Measurements from ENCODE around the gene GAB1. TPM values are rescaled to one million over a fixed set of nuclear protein-coding genes. Genes with fewer than 3 reads are reported as not detected.

Gene GAB1
- total and polyA plus RNA-seq, 4 donors = 2.4 to 31.3 (median 6.9) TPM

GRCh38 chr4:143517764-143518163 is 181.1 kb downstream of the GAB1 start:
- Histone ChIP-seq H3K27me3 (ENCODE audit: control insufficient read depth in 4 of 4, insufficient read depth in 4 of 4, low read length in 3 of 4) (no peaks in the 10 kb centered on the region), H3K4me1 (ENCODE audit: control insufficient read depth in 4 of 4, insufficient read depth in 4 of 4, low read length in 3 of 4) (peaks cover 3 to 29% (median 10%) of the 10 kb centered on the region in 4 donors), H3K4me3 (ENCODE audit: low read depth in 1 of 3, low read length in 3 of 3) (no peak overlapping the region), H3K36me3 (ENCODE audit: control insufficient read depth in 4 of 4, insufficient read depth in 3 of 4, low read depth in 1 of 4, low read length in 3 of 4) (peaks cover 0 to 42% (median 16%) of the 10 kb centered on the region in 4 donors), H3K27ac (ENCODE audit: low read depth in 1 of 2, low read length in 2 of 2) (no peak overlapping the region), H3K9me3 (ENCODE audit: control insufficient read depth in 4 of 4, low read length in 3 of 4) (no peaks in the 10 kb centered on the region), H3K9ac (ENCODE audit: low read depth in 1 of 2, low read length in 2 of 2) (no peak overlapping the region)
- no peak for DNase-seq (ENCODE audit: low spot score)
- 96% methylated on average over 2 of the region's 2 CpGs for WGBS
- no peak for TF ChIP-seq ATF3 (IDR thresholded peaks at IDR 0.05)
- no peak for TF ChIP-seq RXRA (IDR thresholded peaks at IDR 0.05)
- TF ChIP-seq HNF4A (conservative IDR thresholded peaks at IDR 0.05) = no peak
- TF ChIP-seq FOXA1 (IDR thresholded peaks at IDR 0.05) = no peak
- no peak for TF ChIP-seq MAX (IDR thresholded peaks at IDR 0.05)
- TF ChIP-seq FOXA2 (IDR thresholded peaks at IDR 0.05) = no peak
- TF ChIP-seq CTCF (IDR thresholded peaks at IDR 0.05; ENCODE audit: low read depth, low read length, missing input control) = no peak
- TF ChIP-seq NR2F2 (IDR thresholded peaks at IDR 0.05) = no peak
- no peak for TF ChIP-seq ZBTB33 (IDR thresholded peaks at IDR 0.05)
- TF ChIP-seq HNF4G (IDR thresholded peaks at IDR 0.05) = no peak
- no peak for TF ChIP-seq REST (IDR thresholded peaks at IDR 0.05)
- no peak for TF ChIP-seq TAF1 (conservative IDR thresholded peaks at IDR 0.05)
- no peak for TF ChIP-seq JUND (IDR thresholded peaks at IDR 0.05)
- no peak for TF ChIP-seq RAD21 (IDR thresholded peaks at IDR 0.05)
- no peak for TF ChIP-seq GABPA (IDR thresholded peaks at IDR 0.05 in 1 of 2, conservative IDR thresholded peaks at IDR 0.05 in 1 of 2)
- no peak for TF ChIP-seq YY1 (IDR thresholded peaks at IDR 0.05)
- TF ChIP-seq SP1 (IDR thresholded peaks at IDR 0.05) = no peak
- no peak for TF ChIP-seq EGR1 (IDR thresholded peaks at IDR 0.05; ENCODE audit: low read depth in 2 of 2)

Small RNAs within 50 kb of the gene (small RNA-seq; reads per million reads assigned to genes)
- gene MIR3139 = not detected
- gene RF00019 = not detected

Other genes starting within 250 kb of the GAB1 start
- gene USP38, start 152.0 kb upstream of the GAB1 start, total RNA-seq = 10 to 100 TPM; 24.5 to 36.1 TPM
- 10 to 100 TPM in 1 of 2 donors, 1 to 10 TPM in 1; 6.1 to 11.9 TPM for gene USP38, start 152.0 kb upstream of the GAB1 start, polyA plus RNA-seq
- gene SMARCA5, start 176.8 kb downstream of the GAB1 start, total RNA-seq = 10 to 100 TPM; 17.2 to 34.7 TPM
- 1 to 10 TPM; 6.8 to 7.9 TPM for gene SMARCA5, start 176.8 kb downstream of the GAB1 start, polyA plus RNA-seq

Data from liver (tissue), 10 donors.